HG03280 (cell line): ENCODE results near the gene TMEM231.
"Not testable (repeated sequence)": the region's sequence is repeated elsewhere in the genome, so short reads cannot be mapped to it uniquely, and the experiment has no call there.

ENCODE experiments used
- ATAC-seq: cut with Tn5 transposase; IDR thresholded peaks from one replicate; pipeline ENCODE4 v1.9.1; 2021; ENCODE audit warnings: mild to moderate bottlenecking, moderate library complexity; ENCODE audit not compliant: unreplicated experiment

The TMEM231 gene

GRCh38 chr16:75534560-75535205 is 21.4 kb downstream of the TMEM231 start:
- ATAC-seq = no peak

DNA sequence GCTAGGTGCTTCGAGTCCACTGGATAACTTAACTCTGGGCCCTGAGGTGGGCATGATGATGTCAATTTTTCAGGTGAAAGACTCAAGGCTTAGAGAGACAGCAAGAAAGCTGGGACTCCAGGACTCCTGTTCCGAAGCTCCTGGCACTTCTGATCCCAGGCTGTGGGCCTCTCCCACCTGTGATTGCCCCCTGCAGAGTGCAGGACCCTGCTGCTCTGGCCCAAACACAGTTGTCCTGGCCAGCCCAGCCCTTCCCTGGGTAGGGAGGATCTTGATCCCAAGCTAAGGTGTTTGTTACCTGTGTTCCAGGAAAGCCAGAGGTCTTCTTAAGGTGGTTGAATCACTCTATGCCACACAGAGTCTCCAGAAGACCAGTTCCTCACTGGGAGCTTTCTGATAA is 23.3 kb downstream of the TMEM231 start:
- no peak for ATAC-seq

- ATAC-seq = no peak
Observed at GRCh38 chr16:75532142-75532765, 23.8 kb downstream of the TMEM231 start.

DNA sequence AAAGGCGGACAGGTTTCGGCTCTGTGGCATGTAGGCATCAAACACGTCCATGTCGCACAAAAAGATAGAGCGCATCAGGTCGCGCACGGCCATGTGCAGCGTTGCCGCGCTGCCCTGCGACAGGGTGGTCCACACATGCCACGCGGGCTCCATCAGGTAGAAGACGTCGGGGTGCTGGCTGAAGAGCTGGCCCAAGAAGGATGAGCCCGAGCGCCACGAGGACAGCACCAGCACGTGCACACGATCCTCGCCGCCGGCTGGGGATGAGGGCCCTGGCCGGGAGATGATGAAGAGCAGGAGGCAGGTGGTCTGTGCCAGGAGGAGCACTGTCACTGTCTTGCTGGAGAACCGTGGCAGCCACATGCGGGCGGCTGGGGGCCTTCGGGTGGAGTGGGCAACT is 26.1 kb downstream of the TMEM231 start:
- ATAC-seq = no peak

DNA sequence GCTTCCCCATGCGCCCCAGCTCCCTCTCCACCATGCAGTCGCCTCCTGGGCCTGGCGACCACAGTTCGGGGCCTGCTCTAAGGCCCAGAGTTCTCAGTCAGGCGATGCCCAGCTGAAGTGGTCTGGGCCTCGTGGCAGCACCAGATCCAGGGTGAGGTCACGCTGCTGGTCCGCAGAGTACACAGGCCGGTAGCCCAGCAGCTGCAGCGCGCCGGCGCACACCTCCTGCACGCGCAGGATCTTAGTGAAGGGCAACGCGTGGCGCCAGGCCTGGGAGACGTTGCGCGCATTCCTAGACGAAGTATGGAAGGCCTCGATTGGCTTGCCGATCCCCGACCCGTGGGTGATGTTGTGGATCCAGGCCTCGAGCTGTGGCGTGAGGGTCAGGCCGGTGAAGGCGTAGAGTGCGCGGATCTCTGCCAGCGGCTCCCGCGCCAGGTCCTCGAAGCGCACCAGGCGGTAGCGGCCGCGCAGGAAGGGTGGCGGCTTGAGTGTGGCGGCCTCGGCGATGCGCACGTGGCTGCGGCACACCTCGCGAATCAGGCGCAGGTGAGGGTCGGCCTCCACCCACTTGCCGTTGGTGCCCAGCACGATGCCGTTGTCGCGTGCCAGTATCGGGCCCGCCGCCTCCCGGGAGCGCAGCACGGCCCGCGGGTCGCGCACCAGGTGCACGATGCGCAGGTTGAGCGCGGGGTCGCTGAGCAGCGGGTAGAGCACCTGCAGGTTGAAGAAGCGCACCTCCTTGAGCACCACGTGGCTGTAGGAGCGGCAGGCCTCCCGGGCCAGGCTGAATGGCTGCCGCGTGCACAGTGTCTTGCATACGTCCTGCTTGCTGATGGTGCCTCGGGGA is 26.8 kb downstream of the TMEM231 start:
- ATAC-seq = no peak

DNA sequence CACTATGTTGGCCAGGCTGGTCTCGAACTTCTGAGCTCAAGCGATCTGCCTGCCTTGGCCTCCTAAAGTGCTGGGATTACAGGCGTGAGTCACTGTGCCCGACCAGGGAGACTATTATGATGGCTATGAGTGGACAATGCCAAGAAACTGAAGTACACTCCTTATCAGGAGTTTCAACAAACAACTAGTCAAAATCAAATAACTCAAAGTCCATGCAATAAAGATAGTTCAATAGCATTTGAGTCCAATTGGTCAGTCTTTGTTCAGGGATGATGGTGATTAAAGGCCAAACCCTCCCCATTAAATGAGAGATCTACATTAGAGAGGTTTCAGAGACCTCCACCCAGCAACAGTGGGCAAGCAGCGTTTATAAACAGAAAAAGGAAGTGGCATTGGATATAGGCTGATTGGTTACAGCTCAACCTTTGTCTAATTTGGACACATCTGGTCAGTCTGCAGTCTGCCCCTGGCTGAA is 28.2 kb downstream of the TMEM231 start:
- ATAC-seq = no peak

- ATAC-seq = no peak
Observed at GRCh38 chr16:75526032-75526790, 29.8 kb downstream of the TMEM231 start.

DNA sequence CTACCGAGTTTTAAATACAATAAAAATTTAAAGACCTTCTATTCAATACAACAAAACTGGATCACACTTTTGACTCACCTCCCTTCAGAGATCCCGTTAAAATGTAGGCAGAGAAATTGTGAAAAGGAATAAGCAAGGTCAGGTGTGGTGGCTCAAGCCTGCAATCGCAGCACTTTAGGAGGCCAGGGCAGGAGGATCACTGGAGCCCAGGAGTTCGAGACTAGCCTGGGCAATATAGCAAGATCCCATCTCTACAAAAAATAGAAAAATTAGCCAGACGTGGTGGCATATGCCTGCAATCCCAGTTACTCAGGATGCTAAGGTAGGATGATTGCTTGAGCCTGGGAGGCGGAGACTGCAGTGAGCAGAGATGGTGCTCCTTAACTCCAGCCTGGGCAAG is 36.9 kb downstream of the TMEM231 start:
- no peak for ATAC-seq

- ATAC-seq = not testable (repeated sequence)
Observed at GRCh38 chr16:75516189-75516966, 39.7 kb downstream of the TMEM231 start.

- ATAC-seq = no peak
Observed at GRCh38 chr16:75514296-75514695, 41.8 kb downstream of the TMEM231 start.

DNA sequence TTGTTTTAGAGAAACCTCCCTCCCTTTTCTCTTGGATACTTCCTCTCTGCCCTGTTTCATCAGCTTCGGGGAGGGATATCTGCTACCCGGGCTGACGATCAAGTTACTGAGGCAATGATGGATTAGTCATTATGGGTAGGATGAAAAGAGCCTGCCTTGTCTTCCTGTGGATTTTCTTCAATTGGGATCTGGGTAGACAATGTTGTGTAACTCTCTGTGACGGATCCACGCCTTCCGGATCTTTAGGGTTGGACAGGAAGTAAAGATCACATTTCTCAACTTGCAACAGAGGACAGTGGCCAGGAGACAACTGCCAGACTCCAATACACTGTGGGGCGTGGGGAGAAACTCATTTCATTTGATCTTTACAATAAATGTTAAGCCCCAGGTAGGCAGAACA is 49.5 kb downstream of the TMEM231 start:
- ATAC-seq = no peak

DNA sequence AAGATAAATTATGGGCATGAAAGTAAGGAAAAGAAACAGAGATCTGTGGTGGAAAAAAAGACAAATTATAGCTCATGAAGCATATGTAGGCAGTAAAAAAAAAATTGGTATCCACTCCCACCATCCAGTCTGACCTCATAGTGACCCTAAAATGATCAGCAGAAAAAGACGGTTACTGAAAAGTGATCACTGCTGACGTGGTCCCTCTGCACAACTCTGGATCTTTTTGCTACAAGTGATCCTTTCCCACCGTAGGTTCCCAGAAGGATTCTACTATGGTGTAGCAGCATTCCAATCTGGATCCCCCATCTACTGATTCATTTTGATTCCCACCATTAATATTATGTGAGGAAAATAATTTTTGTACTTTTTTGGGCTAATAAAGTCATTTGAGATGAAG is 49.9 kb downstream of the TMEM231 start:
- ATAC-seq = no peak

DNA sequence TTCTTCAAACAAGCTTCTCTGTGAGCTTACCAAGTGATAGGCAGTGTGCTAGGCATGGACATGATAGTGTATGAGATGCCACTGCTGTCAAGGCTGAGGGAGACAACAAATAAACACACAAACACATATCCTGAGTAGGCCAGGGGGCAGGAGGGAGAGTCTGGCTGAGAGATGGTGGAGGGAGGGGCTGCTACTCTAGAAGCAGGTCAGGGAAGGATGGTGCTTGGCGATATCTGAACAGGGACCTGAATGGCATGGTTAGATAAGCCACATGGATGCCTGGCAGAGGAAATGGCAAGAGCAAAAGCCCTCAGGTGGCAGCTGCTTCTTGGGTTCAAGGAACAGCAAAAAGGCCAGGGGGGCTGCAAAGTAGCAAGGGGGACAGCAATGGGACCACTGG is 52.3 kb downstream of the TMEM231 start:
- no peak for ATAC-seq

DNA sequence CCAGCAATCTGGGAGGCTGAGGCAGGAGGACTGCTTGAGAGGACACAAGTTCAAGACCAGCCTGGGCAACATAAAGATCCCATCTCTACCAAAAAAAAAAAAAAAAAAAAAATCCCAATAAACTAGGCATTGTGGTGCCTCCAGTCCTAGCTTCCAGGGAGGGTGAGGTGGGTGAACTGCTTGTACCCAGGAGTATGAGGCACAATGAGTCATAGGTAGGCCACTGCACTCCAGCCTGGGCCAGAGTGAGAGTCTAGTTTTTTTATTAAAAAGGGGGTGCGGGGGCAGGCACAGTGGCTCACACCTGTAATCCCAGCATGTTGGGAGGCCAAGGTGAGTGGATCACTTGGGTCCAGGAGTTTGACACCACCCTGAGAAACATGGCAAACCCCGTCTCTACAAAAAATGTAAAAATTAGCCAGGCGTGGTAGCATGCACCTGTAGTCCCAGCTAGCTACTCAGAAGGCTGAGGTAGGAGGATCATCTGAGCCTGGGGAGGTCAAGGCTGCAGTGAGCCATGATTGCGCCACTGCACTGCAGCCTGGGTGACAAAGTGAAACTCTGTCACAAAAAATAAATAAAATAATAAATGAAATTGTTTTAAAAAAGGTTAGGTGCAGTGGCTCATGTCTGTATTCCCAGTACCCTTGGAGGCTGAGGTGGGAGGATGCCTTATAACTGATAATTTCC is 53.0 kb downstream of the TMEM231 start:
- ATAC-seq = no peak

GRCh38 chr16:75501820-75502219 is 54.2 kb downstream of the TMEM231 start:
- not testable (repeated sequence) for ATAC-seq

- no peak for ATAC-seq
Observed at GRCh38 chr16:75501359-75501758, 54.7 kb downstream of the TMEM231 start.

DNA sequence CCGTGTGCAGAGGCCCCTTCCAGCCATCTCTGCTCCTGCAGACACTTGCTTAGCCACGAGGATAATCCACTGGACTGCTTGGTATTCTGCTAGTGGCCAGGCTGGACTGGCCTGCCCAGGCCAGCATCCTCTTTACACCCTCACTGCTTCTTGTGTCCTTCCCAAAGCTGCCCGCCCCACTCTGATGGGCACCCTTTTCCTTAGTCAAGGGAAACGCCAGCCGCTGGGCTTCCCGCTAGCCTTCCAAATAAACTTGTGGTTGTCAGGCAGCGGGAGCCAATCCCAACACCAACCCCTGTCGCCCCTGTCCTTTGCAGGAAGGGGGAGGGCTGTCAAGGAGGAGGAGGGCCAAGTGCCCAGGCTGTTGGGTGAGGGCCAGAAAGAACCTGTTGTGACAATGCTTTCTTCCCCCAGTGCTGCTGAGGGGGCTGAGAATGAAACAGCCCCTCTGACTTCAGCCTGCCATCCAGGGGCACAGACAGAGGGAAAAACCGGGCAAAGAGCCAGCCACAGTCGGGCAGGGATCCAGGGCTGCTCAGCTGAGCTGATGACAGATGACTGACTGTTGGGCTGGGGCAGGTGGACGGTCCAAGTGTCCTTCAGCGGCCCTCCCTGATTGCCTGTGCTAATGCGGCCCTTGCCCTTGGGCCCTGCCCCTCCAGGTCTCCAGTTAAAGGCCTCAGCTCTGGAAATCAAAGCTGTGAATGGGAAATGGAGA is 57.3 kb downstream of the TMEM231 start:
- not testable (repeated sequence) for ATAC-seq

GRCh38 chr16:75497558-75497957 is 58.5 kb downstream of the TMEM231 start:
- ATAC-seq = no peak

DNA sequence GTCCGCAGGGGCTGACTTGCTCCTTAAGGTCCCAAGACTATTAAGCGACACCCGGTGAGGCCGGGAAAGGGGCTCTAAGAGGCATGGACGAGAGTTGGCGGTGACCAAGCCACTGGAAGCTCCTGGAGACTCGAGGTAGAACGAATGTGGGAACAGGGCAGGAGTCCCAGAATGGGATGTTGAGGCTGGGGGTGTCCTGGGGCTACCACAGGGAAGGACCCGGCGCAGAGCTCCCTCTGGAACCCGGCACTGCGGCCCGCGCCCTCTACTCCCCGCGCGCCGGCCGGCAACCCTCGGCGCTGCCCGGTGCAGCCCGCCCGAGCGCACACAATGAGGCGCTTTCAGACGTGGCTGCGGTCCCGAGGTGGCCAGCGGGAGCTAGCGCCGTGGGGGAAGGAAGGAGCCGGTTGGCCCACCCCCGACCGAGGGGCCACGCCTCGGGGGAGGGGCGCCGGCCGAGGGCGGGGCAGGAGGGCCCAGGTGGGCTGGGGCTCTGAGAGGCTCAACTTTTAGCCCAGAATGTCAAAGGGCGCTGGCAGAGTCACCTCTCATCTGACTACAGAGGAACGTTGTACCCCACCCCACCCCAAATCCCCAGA is 60.9 kb downstream of the TMEM231 start, which contains the start of gene CHST6:
Gene CHST6 (minus strand): TSS at position 366 of the 599 bp plus-strand sequence. CDS start 15,613 bp downstream, outside the sequence.
- peak; percentile 58 for ATAC-seq
